ENCODE measurements around the gene SCAP. TPM values are rescaled to one million over a fixed set of nuclear protein-coding genes. Genes with fewer than 3 reads are reported as not detected.
A peak's percentile ranks its signal among the peaks of the same experiment; 100 is the strongest.

The SCAP gene
- polyA plus RNA-seq, 1 of the 3 experiments (the other 2 are of a cell fraction), result 28.0 TPM

DNA sequence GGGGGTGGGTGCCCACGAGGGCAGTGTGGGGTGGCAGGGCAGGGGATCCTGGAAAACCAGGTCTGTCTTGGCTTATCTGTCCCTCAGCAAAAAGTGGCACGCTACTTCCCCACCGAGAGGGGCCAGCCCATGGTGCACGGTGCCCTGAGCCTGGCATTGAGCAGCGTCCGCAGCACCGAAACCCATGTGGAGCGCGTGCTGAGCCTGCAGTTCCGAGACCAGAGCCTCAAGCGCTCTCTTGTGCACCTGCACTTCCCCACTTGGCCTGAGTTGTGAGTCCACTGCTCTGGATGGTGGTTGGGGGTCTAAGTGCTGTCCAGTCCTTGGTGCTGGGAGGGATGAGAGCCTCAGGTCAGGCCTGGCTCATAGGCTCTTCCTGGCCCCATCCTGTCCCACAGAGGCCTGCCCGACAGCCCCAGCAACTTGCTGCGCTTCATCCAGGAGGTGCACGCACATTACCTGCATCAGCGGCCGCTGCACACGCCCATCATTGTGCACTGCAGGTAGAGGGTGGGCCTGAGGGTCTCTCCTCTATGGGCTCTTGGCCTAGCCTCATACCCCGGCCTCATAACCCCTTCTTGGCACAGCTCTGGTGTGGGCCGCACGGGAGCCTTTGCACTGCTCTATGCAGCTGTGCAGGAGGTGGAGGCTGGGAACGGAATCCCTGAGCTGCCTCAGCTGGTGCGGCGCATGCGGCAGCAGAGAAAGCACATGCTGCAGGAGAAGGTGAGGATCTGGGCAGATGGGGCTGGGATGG is 63.9 kb downstream of the SCAP start:
- H3K9me2 ChIP-seq, result no peaks in the 10 kb centered on the region
- no peak overlapping the region for H2AFZ ChIP-seq (ENCODE audit: low read depth)
- 98% methylated on average over 11 of the region's 24 CpGs for WGBS (ENCODE audit: low lambda C conversion rate)
- peaks cover 0 to 11% of the 10 kb centered on the region in 2 experiments; a peak in 1 of 4 replicates for H3K4me1 ChIP-seq (ENCODE audit: control insufficient read depth in 1 of 2, insufficient read depth in 2 of 2, low read depth in 1 of 2, low read length in 1 of 2)
- no peaks in the 10 kb centered on the region for H3K79me2 ChIP-seq (ENCODE audit: insufficient read depth)
- H3F3A ChIP-seq (replicated peaks; ENCODE audit: insufficient read depth), result peaks cover 3% of the 10 kb centered on the region
- H4K20me1 ChIP-seq (ENCODE audit: insufficient read depth), result no peaks in the 10 kb centered on the region
- H3K9me3 ChIP-seq, result no peaks in the 10 kb centered on the region
- no peak for TF ChIP-seq NFIC (IDR thresholded peaks at IDR 0.05; ENCODE audit: borderline replicate concordance)
- TF ChIP-seq TEAD4 (IDR thresholded peaks at IDR 0.05; ENCODE audit: borderline replicate concordance, insufficient read depth), result no peak
- no peak for TF ChIP-seq NRF1 (IDR thresholded peaks at IDR 0.05; ENCODE audit: low read depth, low read length)
- TF ChIP-seq EP300 (IDR thresholded peaks at IDR 0.05; ENCODE audit: borderline replicate concordance in 1 of 2, low read depth in 1 of 2, low read length in 1 of 2), result no peak
- no peak for TF ChIP-seq IRF3 (IDR thresholded peaks at IDR 0.05; ENCODE audit: low read depth, low read length)
- TF ChIP-seq RCOR1 (IDR thresholded peaks at IDR 0.05; ENCODE audit: low read length), result no peak
- no peak for TF ChIP-seq ELF1 (IDR thresholded peaks at IDR 0.05)
- TF ChIP-seq SMC3 (IDR thresholded peaks at IDR 0.05; ENCODE audit: low read depth, low read length), result no peak
- no peak for TF ChIP-seq GABPA (IDR thresholded peaks at IDR 0.05; ENCODE audit: low read depth)
- no peak for TF ChIP-seq FOXJ3 (CRISPR knock-in tag; IDR thresholded peaks at IDR 0.05)
- H3K4me2 ChIP-seq, result no peak overlapping the region
- H3K27me3 ChIP-seq (ENCODE audit: insufficient read depth), result no peaks in the 10 kb centered on the region
- no peak overlapping the region for H3K9ac ChIP-seq
- POLR2A ChIA-PET, result interaction anchor here (0.9 to 1.4 kb wide), 2 partner anchors 17 kb away, joined by 3 read pairs; no protein-coding TSS in a partner anchor
- CTCF ChIA-PET, result interaction anchor here (2.5 to 3.2 kb wide), 2 partner anchors 9 to 64 kb away, joined by 11 to 28 read pairs; partner anchors contain the start of gene SCAP
- H3K36me3 ChIP-seq (replicated peaks in 1 of 2; ENCODE audit: control insufficient read depth in 1 of 2, insufficient read depth in 2 of 2, low read length in 1 of 2), result peaks cover 0 to 82% of the 10 kb centered on the region in 2 experiments
- no peak for DNase-seq
- H3K4me3 ChIP-seq (ENCODE audit: low read depth in 2 of 2, low read length in 1 of 2), result no peak overlapping the region
- H3K27ac ChIP-seq (ENCODE audit: low read depth in 2 of 2, low read length in 1 of 2), result no peak overlapping the region

DNA sequence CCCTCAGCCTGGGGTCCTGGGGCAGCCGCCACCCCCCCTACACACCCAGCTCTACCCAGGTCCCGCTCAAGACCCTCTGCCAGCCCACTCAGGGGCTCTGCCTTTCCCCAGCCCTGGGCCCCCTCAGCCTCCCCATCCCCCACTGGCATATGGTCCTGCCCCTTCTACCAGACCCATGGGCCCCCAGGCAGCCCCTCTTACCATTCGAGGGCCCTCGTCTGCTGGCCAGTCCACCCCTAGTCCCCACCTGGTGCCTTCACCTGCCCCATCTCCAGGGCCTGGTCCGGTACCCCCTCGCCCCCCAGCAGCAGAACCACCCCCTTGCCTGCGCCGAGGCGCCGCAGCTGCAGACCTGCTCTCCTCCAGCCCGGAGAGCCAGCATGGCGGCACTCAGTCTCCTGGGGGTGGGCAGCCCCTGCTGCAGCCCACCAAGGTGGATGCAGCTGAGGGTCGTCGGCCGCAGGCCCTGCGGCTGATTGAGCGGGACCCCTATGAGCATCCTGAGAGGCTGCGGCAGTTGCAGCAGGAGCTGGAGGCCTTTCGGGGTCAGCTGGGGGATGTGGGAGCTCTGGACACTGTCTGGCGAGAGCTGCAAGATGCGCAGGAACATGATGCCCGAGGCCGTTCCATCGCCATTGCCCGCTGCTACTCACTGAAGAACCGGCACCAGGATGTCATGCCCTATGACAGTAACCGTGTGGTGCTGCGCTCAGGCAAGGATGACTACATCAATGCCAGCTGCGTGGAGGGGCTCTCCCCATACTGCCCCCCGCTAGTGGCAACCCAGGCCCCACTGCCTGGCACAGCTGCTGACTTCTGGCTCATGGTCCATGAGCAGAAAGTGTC is 64.7 kb downstream of the SCAP start:
- Histone ChIP-seq H3K9ac (no peak overlapping the region), H3K4me3 (ENCODE audit: low read depth in 2 of 2, low read length in 1 of 2) (no peak overlapping the region), H3K79me2 (ENCODE audit: insufficient read depth) (no peaks in the 10 kb centered on the region), H4K20me1 (ENCODE audit: insufficient read depth) (no peaks in the 10 kb centered on the region), H2AFZ (ENCODE audit: low read depth) (no peak overlapping the region), H3K4me2 (no peak overlapping the region), H3F3A (replicated peaks; ENCODE audit: insufficient read depth) (peaks cover 3% of the 10 kb centered on the region), H3K36me3 (replicated peaks in 1 of 2; ENCODE audit: control insufficient read depth in 1 of 2, insufficient read depth in 2 of 2, low read length in 1 of 2) (peaks cover 0 to 83% of the 10 kb centered on the region in 2 experiments), H3K9me3 (no peaks in the 10 kb centered on the region), H3K4me1 (ENCODE audit: control insufficient read depth in 1 of 2, insufficient read depth in 2 of 2, low read depth in 1 of 2, low read length in 1 of 2) (peaks cover 0 to 11% of the 10 kb centered on the region in 2 experiments; a peak in 1 of 4 replicates), H3K9me2 (no peaks in the 10 kb centered on the region), H3K27ac (ENCODE audit: low read depth in 2 of 2, low read length in 1 of 2) (peak overlapping the region in 1 of 2 experiments; percentile 60; a peak in 1 of 4 replicates), H3K27me3 (ENCODE audit: insufficient read depth) (no peaks in the 10 kb centered on the region)
- ChIA-PET CTCF (interaction anchor here (3.2 kb wide), 1 partner anchor 10 kb away, joined by 28 read pairs; no protein-coding TSS in a partner anchor), POLR2A (interaction anchor here (0.9 kb wide), 1 partner anchor 16 kb away, joined by 3 read pairs; no protein-coding TSS in a partner anchor)
- 78% methylated on average over 9 of the region's 30 CpGs for WGBS (ENCODE audit: low lambda C conversion rate)
- peak; percentile 81 for DNase-seq
- TF ChIP-seq GABPA (IDR thresholded peaks at IDR 0.05; ENCODE audit: low read depth) (no peak), RCOR1 (IDR thresholded peaks at IDR 0.05; ENCODE audit: low read length) (no peak), TCF12 (IDR thresholded peaks at IDR 0.05) (no peak), FOSL2 (IDR thresholded peaks at IDR 0.05; ENCODE audit: borderline replicate concordance, low read depth) (no peak), EP300 (IDR thresholded peaks at IDR 0.05; ENCODE audit: borderline replicate concordance in 1 of 2, low read depth in 1 of 2, low read length in 1 of 2) (no peak), USF2 (IDR thresholded peaks at IDR 0.05; ENCODE audit: borderline replicate concordance, low read depth, low read length) (no peak), MAX (IDR thresholded peaks at IDR 0.05; ENCODE audit: low read depth) (no peak), TAF1 (IDR thresholded peaks at IDR 0.05; ENCODE audit: borderline replicate concordance, low read depth, low read length) (no peak), FOXJ3 (CRISPR knock-in tag; IDR thresholded peaks at IDR 0.05) (no peak), RFX5 (IDR thresholded peaks at IDR 0.05; ENCODE audit: low read length) (no peak), CHD2 (IDR thresholded peaks at IDR 0.05; ENCODE audit: low read length, partially characterized antibody) (no peak), NFIC (IDR thresholded peaks at IDR 0.05; ENCODE audit: borderline replicate concordance) (no peak)

Data from SK-N-SH (cell line).